NCI-H1105 treated with DMSO at 0.1 percent for 48 hours (cell line): ENCODE measurements around the gene TENT5D.
"Not testable (repeated sequence)": the region's sequence is repeated elsewhere in the genome, so short reads cannot be mapped to it uniquely, and the experiment has no call there.

Experiments used
- DNase-seq: peaks from one replicate; lab custom pipeline; 2025; lab: John Stamatoyannopoulos, UW

TENT5D gene

GRCh38 chrX:80420147-80420546, at the start of gene TENT5D:
TENT5D (plus strand) TSS chrX:80420447; CDS start chrX:80442540, 22,093 bp downstream.
- DNase-seq: no peak

GRCh38 chrX:80385651-80386050, 34.6 kb upstream of the TENT5D start:
- not testable (repeated sequence) for DNase-seq

GRCh38 chrX:80388206-80388605, 32.0 kb upstream of the TENT5D start:
- no peak for DNase-seq

GRCh38 chrX:80412042-80412441, 8.2 kb upstream of the TENT5D start:
- no peak for DNase-seq

- no peak for DNase-seq
Observed at GRCh38 chrX:80423000-80423399, 2.8 kb downstream of the TENT5D start.

- DNase-seq: no peak
Observed at GRCh38 chrX:80423744-80424143, 3.5 kb downstream of the TENT5D start.

GRCh38 chrX:80430826-80431504, 10.7 kb downstream of the TENT5D start:
- no peak for DNase-seq

- DNase-seq: no peak
Observed at GRCh38 chrX:80431505-80431832, 11.2 kb downstream of the TENT5D start.

GRCh38 chrX:80432441-80432840, 12.2 kb downstream of the TENT5D start:
- no peak for DNase-seq

GRCh38 chrX:80432863-80433262, 12.6 kb downstream of the TENT5D start:
- DNase-seq: no peak

GRCh38 chrX:80468166-80468565, 47.9 kb downstream of the TENT5D start:
- not testable (repeated sequence) for DNase-seq

GRCh38 chrX:80471582-80471981, 51.3 kb downstream of the TENT5D start:
- no peak for DNase-seq

GRCh38 chrX:80485543-80485942, 65.3 kb downstream of the TENT5D start:
- DNase-seq: no peak

- no peak for DNase-seq
Observed at GRCh38 chrX:80486299-80486698, 66.1 kb downstream of the TENT5D start.

GRCh38 chrX:80489166-80489565, 68.9 kb downstream of the TENT5D start:
- DNase-seq: no peak
